ENCODE measurements around the gene CAB39.

- TF ChIP-seq RCOR1 (IDR thresholded peaks at IDR 0.05; ENCODE audit: low read length) (no peak), REST (IDR thresholded peaks at IDR 0.05; ENCODE audit: low read depth, low read length) (no peak), SMC3 (IDR thresholded peaks at IDR 0.05; ENCODE audit: low read depth, low read length) (no peak), RAD21 (IDR thresholded peaks at IDR 0.05; ENCODE audit: low read length) (no peak), GABPA (IDR thresholded peaks at IDR 0.05; ENCODE audit: low read depth) (no peak), MXI1 (IDR thresholded peaks at IDR 0.05; ENCODE audit: low read depth, low read length) (no peak)
- TF ChIP-seq, protein P1, sequence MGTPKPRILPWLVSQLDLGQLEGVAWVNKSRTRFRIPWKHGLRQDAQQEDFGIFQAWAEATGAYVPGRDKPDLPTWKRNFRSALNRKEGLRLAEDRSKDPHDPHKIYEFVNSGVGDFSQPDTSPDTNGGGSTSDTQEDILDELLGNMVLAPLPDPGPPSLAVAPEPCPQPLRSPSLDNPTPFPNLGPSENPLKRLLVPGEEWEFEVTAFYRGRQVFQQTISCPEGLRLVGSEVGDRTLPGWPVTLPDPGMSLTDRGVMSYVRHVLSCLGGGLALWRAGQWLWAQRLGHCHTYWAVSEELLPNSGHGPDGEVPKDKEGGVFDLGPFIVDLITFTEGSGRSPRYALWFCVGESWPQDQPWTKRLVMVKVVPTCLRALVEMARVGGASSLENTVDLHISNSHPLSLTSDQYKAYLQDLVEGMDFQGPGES (IDR thresholded peaks at IDR 0.05; ENCODE audit: low read depth, low read length), result no peak
- TF ChIP-seq, protein P2, sequence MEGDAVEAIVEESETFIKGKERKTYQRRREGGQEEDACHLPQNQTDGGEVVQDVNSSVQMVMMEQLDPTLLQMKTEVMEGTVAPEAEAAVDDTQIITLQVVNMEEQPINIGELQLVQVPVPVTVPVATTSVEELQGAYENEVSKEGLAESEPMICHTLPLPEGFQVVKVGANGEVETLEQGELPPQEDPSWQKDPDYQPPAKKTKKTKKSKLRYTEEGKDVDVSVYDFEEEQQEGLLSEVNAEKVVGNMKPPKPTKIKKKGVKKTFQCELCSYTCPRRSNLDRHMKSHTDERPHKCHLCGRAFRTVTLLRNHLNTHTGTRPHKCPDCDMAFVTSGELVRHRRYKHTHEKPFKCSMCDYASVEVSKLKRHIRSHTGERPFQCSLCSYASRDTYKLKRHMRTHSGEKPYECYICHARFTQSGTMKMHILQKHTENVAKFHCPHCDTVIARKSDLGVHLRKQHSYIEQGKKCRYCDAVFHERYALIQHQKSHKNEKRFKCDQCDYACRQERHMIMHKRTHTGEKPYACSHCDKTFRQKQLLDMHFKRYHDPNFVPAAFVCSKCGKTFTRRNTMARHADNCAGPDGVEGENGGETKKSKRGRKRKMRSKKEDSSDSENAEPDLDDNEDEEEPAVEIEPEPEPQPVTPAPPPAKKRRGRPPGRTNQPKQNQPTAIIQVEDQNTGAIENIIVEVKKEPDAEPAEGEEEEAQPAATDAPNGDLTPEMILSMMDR (IDR thresholded peaks at IDR 0.05), result no peak
- TF ChIP-seq, protein P3, sequence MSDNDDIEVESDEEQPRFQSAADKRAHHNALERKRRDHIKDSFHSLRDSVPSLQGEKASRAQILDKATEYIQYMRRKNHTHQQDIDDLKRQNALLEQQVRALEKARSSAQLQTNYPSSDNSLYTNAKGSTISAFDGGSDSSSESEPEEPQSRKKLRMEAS (IDR thresholded peaks at IDR 0.05; ENCODE audit: low read depth), result no peak
- TF ChIP-seq, protein P4, sequence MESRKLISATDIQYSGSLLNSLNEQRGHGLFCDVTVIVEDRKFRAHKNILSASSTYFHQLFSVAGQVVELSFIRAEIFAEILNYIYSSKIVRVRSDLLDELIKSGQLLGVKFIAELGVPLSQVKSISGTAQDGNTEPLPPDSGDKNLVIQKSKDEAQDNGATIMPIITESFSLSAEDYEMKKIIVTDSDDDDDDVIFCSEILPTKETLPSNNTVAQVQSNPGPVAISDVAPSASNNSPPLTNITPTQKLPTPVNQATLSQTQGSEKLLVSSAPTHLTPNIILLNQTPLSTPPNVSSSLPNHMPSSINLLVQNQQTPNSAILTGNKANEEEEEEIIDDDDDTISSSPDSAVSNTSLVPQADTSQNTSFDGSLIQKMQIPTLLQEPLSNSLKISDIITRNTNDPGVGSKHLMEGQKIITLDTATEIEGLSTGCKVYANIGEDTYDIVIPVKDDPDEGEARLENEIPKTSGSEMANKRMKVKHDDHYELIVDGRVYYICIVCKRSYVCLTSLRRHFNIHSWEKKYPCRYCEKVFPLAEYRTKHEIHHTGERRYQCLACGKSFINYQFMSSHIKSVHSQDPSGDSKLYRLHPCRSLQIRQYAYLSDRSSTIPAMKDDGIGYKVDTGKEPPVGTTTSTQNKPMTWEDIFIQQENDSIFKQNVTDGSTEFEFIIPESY (IDR thresholded peaks at IDR 0.05; ENCODE audit: borderline replicate concordance, low read depth), result no peak
Observed at GRCh38 chr2:230830428-230830827, 117.8 kb downstream of the CAB39 start.

Data from SK-N-SH (cell line).